SU-DHL-6 (cell line): ENCODE data around the gene YRDC.

Experiments
- EZH2phosphoT487 ChIP-seq: fragments of 200-600 bp; sonication (generic), shearing (Covaris generic); conservative IDR thresholded peaks from 2 replicates; pipeline ENCODE4 v1.6.1; 2018; ENCODE audit warnings: mild to moderate bottlenecking, antibody characterized with exemption, low read length, moderate library complexity, mixed read lengths
- TF ChIP-seq, protein P1 (sequence below): fragments of 200-600 bp; sonication (generic); IDR thresholded peaks from one replicate; pipeline ENCODE4 v1.5.1; 2017; ENCODE audit warnings: antibody characterized with exemption, mild to moderate bottlenecking, low read length, moderate library complexity; ENCODE audit not compliant: insufficient read depth, poor library complexity, severe bottlenecking

DNA sequence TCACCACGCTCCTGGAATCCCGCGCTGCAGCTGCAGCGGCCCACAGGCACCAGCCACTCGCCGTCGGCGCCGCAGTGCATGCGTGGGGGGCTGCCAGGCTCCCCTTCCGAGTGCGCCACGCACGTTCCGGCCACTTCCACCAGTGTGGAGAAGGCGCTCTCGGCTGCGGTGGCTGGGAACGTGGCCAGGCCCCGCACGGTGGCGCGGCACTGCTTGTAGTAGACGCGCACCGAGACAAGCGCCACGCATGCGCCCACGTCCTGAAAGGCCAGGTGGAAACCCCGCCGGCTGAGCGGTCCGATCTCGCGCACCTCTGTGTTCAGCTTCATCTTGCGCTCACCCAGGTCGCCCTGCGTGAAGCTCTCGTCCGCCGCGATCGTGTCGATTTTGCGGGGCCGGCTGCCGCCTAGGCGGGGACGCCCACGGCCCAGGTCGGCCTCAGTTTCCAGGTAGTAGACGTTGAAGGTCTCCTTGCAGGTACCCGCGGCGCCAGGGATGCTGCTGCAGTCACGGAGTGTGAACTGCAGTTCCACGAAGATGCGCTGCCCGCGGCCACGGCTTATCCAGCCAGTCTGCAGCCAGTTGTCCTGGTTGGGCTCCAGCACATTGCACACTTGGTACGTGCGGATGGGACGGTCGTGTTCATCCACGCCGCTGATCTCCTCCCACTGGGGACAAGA is 46.5 kb downstream of the YRDC start:
- TF ChIP-seq, protein P1, sequence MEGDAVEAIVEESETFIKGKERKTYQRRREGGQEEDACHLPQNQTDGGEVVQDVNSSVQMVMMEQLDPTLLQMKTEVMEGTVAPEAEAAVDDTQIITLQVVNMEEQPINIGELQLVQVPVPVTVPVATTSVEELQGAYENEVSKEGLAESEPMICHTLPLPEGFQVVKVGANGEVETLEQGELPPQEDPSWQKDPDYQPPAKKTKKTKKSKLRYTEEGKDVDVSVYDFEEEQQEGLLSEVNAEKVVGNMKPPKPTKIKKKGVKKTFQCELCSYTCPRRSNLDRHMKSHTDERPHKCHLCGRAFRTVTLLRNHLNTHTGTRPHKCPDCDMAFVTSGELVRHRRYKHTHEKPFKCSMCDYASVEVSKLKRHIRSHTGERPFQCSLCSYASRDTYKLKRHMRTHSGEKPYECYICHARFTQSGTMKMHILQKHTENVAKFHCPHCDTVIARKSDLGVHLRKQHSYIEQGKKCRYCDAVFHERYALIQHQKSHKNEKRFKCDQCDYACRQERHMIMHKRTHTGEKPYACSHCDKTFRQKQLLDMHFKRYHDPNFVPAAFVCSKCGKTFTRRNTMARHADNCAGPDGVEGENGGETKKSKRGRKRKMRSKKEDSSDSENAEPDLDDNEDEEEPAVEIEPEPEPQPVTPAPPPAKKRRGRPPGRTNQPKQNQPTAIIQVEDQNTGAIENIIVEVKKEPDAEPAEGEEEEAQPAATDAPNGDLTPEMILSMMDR: no peak
- TF ChIP-seq EZH2phosphoT487: no peak
